Neutrophil (primary cell): Measurements from ENCODE around the gene RDH13.

Source experiments
- H3K27ac ChIP-seq: fragments of 200-600 bp; sonication (generic); 2 replicates; pipeline ENCODE4 v1.5.1; 2016; ENCODE audit warnings: mild to moderate bottlenecking, moderate library complexity
- H3K27me3 ChIP-seq: fragments of 200-600 bp; sonication (generic); 2 replicates; pipeline ENCODE4 v1.6.0; 2016; ENCODE audit warnings: mild to moderate bottlenecking
- H3K36me3 ChIP-seq: fragments of 200-600 bp; sonication (generic); 2 replicates; pipeline ENCODE4 v1.5.1; 2017
- H3K4me1 ChIP-seq, 2 experiments: fragments of 200-600 bp in 1 of 2; sonication (generic) in 1 of 2; 1 replicate in 1 of 2; 2 replicates in 1 of 2; pipeline versions ENCODE4 v1.5.1 to v1.6.1; 2013 to 2016; ENCODE audit warnings: low read depth in 1 of 2, low read length in 1 of 2, mild to moderate bottlenecking in 1 of 2, moderate library complexity in 1 of 2; ENCODE audit not compliant: control insufficient read depth in 1 of 2, insufficient read depth in 1 of 2
- H3K4me3 ChIP-seq, 2 experiments: fragments of 200-600 bp in 1 of 2; sonication (generic) in 1 of 2; 1 replicate in 1 of 2; 2 replicates in 1 of 2; pipeline ENCODE4 v1.5.1; 2013 to 2016; ENCODE audit warnings: low read depth in 1 of 2, low read length in 1 of 2, mild to moderate bottlenecking in 1 of 2, moderate library complexity in 1 of 2
- H3K9me3 ChIP-seq: fragments of 200-600 bp; sonication (generic); 2 replicates; pipeline ENCODE4 v1.5.1; 2016
- CTCF ChIP-seq: fragments of 200-600 bp; sonication (generic); IDR thresholded peaks from 2 replicates; pipeline ENCODE4 v1.5.1; 2016; ENCODE audit warnings: antibody characterized with exemption

The RDH13 gene

GRCh38 chr19:55058781-55059610 is 4.0 kb downstream of the RDH13 start:
- TF ChIP-seq CTCF, result no peak
- Histone ChIP-seq H3K27ac (no peak overlapping the region), H3K36me3 (no peaks in the 10 kb centered on the region), H3K4me3 (no peak overlapping the region), H3K27me3 (peaks cover 27% of the 10 kb centered on the region), H3K9me3 (no peaks in the 10 kb centered on the region), H3K4me1 (peaks cover 8 to 11% of the 10 kb centered on the region in 2 experiments)

GRCh38 chr19:55056827-55057226 is 6.1 kb downstream of the RDH13 start:
- no peaks in the 10 kb centered on the region for H3K36me3 ChIP-seq

GRCh38 chr19:55053735-55054134 is 9.2 kb downstream of the RDH13 start:
- Histone ChIP-seq H3K4me3 (no peak overlapping the region), H3K4me1 (no peaks in the 10 kb centered on the region), H3K27me3 (no peaks in the 10 kb centered on the region), H3K9me3 (no peaks in the 10 kb centered on the region), H3K36me3 (no peaks in the 10 kb centered on the region), H3K27ac (no peak overlapping the region)
- no peak for TF ChIP-seq CTCF

More at GRCh38 chr19:55056827-55057226, 6.1 kb downstream of the RDH13 start:
- no peak overlapping the region for H3K27ac ChIP-seq
- TF ChIP-seq CTCF, result no peak
- peaks cover 5% of the 10 kb centered on the region for H3K27me3 ChIP-seq
- no peaks in the 10 kb centered on the region for H3K4me1 ChIP-seq
- H3K9me3 ChIP-seq, result no peaks in the 10 kb centered on the region
- H3K4me3 ChIP-seq, result no peak overlapping the region

GRCh38 chr19:55050749-55051532 is 12.0 kb downstream of the RDH13 start:
- H3K36me3 ChIP-seq, result no peaks in the 10 kb centered on the region
- no peaks in the 10 kb centered on the region for H3K27me3 ChIP-seq

GRCh38 chr19:55048446-55048845 is 14.5 kb downstream of the RDH13 start:
- H3K27ac ChIP-seq, result no peak overlapping the region
- H3K36me3 ChIP-seq, result no peaks in the 10 kb centered on the region
- H3K4me3 ChIP-seq, result no peak overlapping the region
- TF ChIP-seq CTCF, result no peak
- H3K9me3 ChIP-seq, result no peaks in the 10 kb centered on the region
- H3K4me1 ChIP-seq, result no peaks in the 10 kb centered on the region
- H3K27me3 ChIP-seq, result peaks cover 1% of the 10 kb centered on the region

More at GRCh38 chr19:55050749-55051532, 12.0 kb downstream of the RDH13 start:
- no peak overlapping the region for H3K27ac ChIP-seq
- H3K9me3 ChIP-seq, result no peaks in the 10 kb centered on the region
- H3K4me3 ChIP-seq, result no peak overlapping the region
- no peak for TF ChIP-seq CTCF
- no peaks in the 10 kb centered on the region for H3K4me1 ChIP-seq
